ENCODE measurements around the gene AQP10. TPM values are rescaled to one million over a fixed set of nuclear protein-coding genes. Genes with fewer than 3 reads are reported as not detected.
A peak's percentile ranks its signal among the peaks of the same experiment; 100 is the strongest.
"Not testable (repeated sequence)": the region's sequence is repeated elsewhere in the genome, so short reads cannot be mapped to it uniquely, and the experiment has no call there.

AQP10 gene
- total RNA-seq, 2 experiments from 2014 or later, result not detected

DNA sequence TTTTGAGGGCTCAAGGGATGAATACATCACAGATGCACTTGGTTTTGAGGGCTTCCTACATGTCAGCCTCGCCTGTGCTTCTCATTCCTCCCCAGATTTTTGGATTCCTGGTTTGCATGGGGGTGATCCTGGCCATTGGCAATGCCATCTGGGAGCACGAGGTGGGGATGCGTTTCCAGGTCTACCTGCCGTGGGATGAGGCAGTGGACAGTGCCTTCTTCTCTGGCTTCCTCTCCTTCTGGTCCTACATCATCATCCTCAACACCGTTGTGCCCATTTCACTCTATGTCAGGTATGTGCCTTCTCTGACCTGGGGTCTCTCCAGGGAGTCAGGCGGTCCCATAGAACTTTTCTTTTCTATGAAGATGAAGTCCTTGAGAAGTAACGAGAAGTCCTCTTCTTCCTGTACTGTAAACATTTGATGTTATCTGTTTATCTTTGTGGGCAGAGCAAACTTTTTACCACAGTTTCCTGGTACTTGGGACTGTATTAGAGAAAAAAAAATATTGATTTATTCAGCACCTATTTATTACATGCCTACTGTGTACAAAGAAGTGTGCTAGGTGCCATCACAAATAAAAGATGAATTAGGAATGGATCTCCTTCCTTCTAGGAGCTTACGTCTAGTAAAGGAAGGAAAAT lies 16.5 kb downstream of the AQP10 start:
- H3K9me3 Mint-ChIP-seq (ENCODE audit: low read depth), result no peaks in the 10 kb centered on the region
- peak overlapping the region; percentile 66 for H3K4me3 Mint-ChIP-seq
- H3K27me3 Mint-ChIP-seq, result no peaks in the 10 kb centered on the region
- ATAC-seq (peak; percentile 32), DNase-seq (peak; percentile 41)
- peaks cover 63% of the 10 kb centered on the region for H3K36me3 Mint-ChIP-seq
- CTCF ChIA-PET, result interaction anchor here (0.8 to 15.3 kb wide), 6 partner anchors 10 to 209 kb away, joined by 3 to 292 read pairs (median 14); partner anchors contain the start of genes AQP10, ATP8B2 and HAX1
- H3K27ac Mint-ChIP-seq, result peak overlapping the region; percentile 78
- H3K4me1 Mint-ChIP-seq, result peaks cover 61% of the 10 kb centered on the region

DNA sequence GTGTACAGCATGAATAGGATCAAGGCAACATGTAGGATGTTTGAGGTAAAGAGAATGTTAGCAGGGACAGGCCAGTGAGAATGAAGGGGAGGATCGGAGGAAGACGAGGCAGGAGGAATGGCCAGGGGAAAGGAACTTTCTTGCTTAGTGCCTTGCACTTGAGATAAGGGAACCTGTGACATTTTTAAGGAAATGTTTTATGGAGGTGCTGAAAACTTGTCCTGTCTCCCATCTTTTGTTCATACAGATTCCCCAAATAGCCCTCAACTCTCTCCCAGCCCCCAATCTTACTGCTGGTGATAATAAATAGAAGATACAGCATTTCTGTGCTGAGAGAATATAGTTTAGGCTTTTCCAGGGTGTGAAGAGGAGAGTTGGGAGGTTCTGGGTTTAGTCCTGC lies 18.0 kb downstream of the AQP10 start:
- Mint-ChIP-seq H3K4me1 (peaks cover 74% of the 10 kb centered on the region), H3K27ac (no peak overlapping the region), H3K4me3 (no peak overlapping the region), H3K9me3 (ENCODE audit: low read depth) (no peaks in the 10 kb centered on the region), H3K27me3 (no peaks in the 10 kb centered on the region), H3K36me3 (peaks cover 67% of the 10 kb centered on the region)
- no peak for ATAC-seq
- DNase-seq, result no peak
- CTCF ChIA-PET, result interaction anchor here (4.7 to 16.1 kb wide), 3 partner anchors 8 to 14 kb away, joined by 134 to 292 read pairs (median 292); partner anchors contain the start of genes AQP10 and ATP8B2

DNA sequence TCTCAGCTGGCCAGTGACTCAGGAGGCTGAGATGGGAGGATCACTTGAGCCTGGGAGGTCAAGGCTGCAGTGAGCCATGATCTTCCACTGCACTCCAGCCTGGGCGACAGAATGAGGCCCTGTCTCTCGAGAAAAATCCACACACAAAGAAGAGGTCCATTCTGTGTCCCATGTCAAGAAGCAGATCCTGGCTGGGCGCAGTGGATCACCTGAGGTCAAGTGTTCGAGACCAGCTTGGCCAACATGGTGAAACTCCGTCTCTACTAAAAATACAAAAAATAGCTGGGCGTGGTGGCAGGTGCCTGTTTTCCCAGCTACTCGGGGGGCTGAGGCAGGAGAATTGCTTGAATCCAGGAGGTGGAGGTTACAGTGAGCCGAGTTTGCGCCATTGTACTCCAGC lies 20.5 kb downstream of the AQP10 start:
- H3K36me3 Mint-ChIP-seq, result peaks cover 76% of the 10 kb centered on the region
- peaks cover 79% of the 10 kb centered on the region for H3K4me1 Mint-ChIP-seq
- not testable (repeated sequence) for H3K27me3 Mint-ChIP-seq; H3K27ac Mint-ChIP-seq; H3K9me3 Mint-ChIP-seq (ENCODE audit: low read depth); H3K4me3 Mint-ChIP-seq; ATAC-seq; DNase-seq
- CTCF ChIA-PET, result interaction anchor here (16.1 kb wide), 1 partner anchor 10 kb away, joined by 292 read pairs; the partner anchor contains the start of gene ATP8B2

DNA sequence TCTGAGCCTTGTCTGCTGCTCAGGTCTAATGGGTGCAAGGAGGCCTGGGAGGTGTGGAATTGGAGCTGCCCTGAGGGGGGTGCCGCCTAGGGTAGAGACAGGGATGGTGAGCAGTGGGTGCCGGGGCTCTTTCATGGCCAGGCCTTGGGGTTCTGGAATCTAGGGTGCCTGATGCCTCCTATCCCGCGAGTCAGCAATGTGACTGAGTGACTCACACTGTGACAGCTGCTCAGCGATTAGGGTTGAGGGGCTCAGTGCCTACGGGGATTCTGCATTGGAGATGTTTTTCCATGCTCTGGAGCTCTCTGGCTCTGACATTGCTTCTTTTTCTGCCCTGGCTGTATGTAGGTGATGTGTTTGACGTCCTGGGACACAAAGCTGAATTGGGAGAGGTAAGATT lies 21.2 kb downstream of the AQP10 start:
- DNase-seq (peak; percentile 41), ATAC-seq (no peak)
- Mint-ChIP-seq H3K4me1 (peaks cover 82% of the 10 kb centered on the region), H3K9me3 (ENCODE audit: low read depth) (no peaks in the 10 kb centered on the region), H3K27me3 (no peaks in the 10 kb centered on the region), H3K36me3 (peaks cover 79% of the 10 kb centered on the region), H3K4me3 (peak overlapping the region; percentile 57), H3K27ac (peak overlapping the region; percentile 87)
- CTCF ChIA-PET, result interaction anchor here (0.9 to 16.1 kb wide), 2 partner anchors 11 to 25 kb away, joined by 3 to 292 read pairs; partner anchors contain the start of gene ATP8B2

DNA sequence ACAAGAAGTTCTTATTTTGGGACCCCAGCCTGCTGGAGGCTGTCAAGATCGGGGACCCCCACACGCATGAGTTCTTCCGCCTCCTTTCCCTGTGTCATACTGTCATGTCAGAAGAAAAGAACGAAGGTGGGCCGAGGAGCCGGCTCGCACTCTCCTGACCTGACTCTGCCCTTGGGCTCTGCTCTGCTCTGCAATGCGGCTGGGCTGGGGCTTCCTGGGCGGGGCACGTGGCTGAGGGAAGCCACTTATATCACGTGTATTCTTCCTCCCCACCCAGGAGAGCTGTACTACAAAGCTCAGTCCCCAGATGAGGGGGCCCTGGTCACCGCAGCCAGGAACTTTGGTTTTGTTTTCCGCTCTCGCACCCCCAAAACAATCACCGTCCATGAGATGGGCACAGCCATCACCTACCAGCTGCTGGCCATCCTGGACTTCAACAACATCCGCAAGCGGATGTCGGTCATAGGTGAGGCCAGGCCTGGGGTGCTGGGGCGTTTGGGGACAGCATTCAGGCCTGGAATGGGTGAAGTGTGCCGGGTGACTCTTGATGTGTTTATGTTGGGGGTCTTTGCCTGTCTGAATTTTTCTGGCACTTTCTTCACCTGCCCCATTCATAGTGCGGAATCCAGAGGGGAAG lies 22.1 kb downstream of the AQP10 start:
- CTCF ChIA-PET, result interaction anchor here (0.7 to 16.1 kb wide), 9 partner anchors 10 to 204 kb away, joined by 3 to 292 read pairs (median 3); partner anchors contain the start of genes ATP8B2 and HAX1
- Mint-ChIP-seq H3K4me1 (peaks cover 76% of the 10 kb centered on the region), H3K27ac (peak overlapping the region; percentile 87), H3K27me3 (no peaks in the 10 kb centered on the region), H3K9me3 (ENCODE audit: low read depth) (no peaks in the 10 kb centered on the region), H3K4me3 (peak overlapping the region; percentile 57), H3K36me3 (peaks cover 76% of the 10 kb centered on the region)
- DNase-seq (peak; percentile 93), ATAC-seq (peak; percentile 96)

DNA sequence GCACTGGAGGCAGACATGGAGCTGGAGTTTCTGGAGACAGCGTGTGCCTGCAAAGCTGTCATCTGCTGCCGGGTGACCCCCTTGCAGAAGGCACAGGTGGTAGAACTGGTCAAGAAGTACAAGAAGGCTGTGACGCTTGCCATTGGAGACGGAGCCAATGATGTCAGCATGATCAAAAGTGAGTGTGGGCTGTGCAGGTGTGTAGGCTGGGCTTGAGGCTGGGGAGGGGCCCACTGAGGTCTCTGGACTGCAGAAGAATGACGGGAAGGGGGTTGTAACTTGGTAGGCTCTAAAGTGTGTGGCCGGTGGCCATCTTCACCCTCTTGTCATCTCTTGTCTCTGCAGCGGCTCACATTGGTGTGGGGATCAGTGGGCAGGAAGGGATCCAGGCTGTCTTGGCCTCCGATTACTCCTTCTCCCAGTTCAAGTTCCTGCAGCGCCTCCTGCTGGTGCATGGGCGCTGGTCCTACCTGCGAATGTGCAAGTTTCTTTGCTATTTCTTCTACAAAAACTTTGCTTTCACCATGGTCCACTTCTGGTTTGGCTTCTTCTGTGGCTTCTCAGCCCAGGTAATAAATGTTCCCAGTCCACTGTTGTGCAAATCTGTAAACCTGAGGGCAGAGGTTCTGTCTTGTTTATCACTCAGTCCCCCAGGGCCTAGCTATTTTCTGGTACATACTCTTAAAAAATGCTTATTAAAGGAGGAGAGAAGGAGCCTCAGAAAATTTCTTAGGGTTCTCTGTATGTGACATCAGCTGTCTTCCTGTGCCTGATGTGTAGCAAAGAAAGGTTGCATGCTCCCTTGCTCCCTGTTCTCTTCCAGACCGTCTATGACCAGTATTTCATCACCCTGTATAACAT lies 24.3 kb downstream of the AQP10 start:
- H3K36me3 Mint-ChIP-seq, result peaks cover 71% of the 10 kb centered on the region
- H3K4me1 Mint-ChIP-seq, result peaks cover 65% of the 10 kb centered on the region
- H3K9me3 Mint-ChIP-seq (ENCODE audit: low read depth), result no peaks in the 10 kb centered on the region
- H3K27me3 Mint-ChIP-seq, result no peaks in the 10 kb centered on the region
- no peak overlapping the region for H3K4me3 Mint-ChIP-seq
- ATAC-seq (peak; percentile 24), DNase-seq (peak; percentile 84)
- CTCF ChIA-PET, result interaction anchor here (0.7 to 16.1 kb wide), 14 partner anchors 9 to 378 kb away, joined by 3 to 292 read pairs (median 4); partner anchors contain the start of genes ATP8B2, CREB3L4 and HAX1
- H3K27ac Mint-ChIP-seq, result peak overlapping the region; percentile 58

DNA sequence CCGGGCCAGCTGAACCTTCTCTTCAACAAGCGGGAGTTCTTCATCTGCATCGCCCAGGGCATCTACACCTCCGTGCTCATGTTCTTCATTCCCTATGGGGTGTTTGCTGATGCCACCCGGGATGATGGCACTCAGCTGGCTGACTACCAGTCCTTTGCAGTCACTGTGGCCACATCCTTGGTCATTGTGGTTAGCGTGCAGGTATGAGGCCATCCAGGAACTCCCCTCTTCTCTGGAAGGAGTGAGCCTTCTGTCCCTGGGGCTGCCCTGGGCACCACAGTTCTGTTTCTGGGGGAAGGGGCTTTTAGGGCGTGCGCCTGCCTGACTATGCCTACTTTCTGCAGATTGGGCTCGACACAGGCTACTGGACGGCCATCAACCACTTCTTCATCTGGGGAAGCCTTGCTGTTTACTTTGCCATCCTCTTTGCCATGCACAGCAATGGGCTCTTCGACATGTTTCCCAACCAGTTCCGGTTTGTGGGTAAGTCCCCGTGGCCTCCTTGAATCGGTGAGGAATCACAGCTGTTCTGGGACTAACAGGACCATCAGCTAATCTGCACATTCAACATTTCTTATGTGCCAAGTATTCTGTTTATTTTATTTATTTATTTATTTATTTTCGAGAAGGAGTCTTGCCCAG lies 25.5 kb downstream of the AQP10 start:
- Mint-ChIP-seq H3K27me3 (no peaks in the 10 kb centered on the region), H3K27ac (no peak overlapping the region), H3K9me3 (ENCODE audit: low read depth) (no peaks in the 10 kb centered on the region), H3K4me1 (peaks cover 54% of the 10 kb centered on the region), H3K36me3 (peaks cover 59% of the 10 kb centered on the region), H3K4me3 (no peak overlapping the region)
- DNase-seq, result no peak
- ATAC-seq, result no peak
- CTCF ChIA-PET, result interaction anchor here (1.1 to 16.1 kb wide), 5 partner anchors 15 to 147 kb away, joined by 3 to 292 read pairs (median 4); partner anchors contain the start of gene ATP8B2

DNA sequence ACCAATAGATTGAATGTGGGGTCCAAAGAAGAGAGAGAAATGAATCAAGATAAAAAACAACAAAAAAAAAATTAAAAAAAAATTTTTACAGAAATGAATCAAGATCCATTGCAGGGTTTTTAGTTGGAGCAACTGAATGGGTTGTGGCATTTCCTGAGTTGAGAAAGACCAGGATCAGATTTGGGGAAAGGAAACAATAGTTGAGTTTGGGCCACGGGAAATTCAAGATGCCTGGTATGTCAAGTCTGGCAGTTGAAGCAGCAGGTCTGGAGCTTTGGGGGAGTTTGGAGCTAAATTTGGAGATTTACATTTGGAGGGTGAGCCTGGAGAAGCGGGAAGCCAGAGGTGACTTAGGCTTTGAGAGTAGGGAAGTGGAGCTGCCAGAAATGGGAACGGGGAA lies 27.1 kb downstream of the AQP10 start:
- Mint-ChIP-seq H3K4me1 (peaks cover 49% of the 10 kb centered on the region), H3K27ac (no peak overlapping the region), H3K4me3 (no peak overlapping the region), H3K27me3 (peaks cover 8% of the 10 kb centered on the region), H3K9me3 (ENCODE audit: low read depth) (no peaks in the 10 kb centered on the region), H3K36me3 (peaks cover 48% of the 10 kb centered on the region)
- CTCF ChIA-PET, result interaction anchor here (16.1 kb wide), 1 partner anchor 17 kb away, joined by 292 read pairs; the partner anchor contains the start of gene ATP8B2
- ATAC-seq (no peak), DNase-seq (no peak)

DNA sequence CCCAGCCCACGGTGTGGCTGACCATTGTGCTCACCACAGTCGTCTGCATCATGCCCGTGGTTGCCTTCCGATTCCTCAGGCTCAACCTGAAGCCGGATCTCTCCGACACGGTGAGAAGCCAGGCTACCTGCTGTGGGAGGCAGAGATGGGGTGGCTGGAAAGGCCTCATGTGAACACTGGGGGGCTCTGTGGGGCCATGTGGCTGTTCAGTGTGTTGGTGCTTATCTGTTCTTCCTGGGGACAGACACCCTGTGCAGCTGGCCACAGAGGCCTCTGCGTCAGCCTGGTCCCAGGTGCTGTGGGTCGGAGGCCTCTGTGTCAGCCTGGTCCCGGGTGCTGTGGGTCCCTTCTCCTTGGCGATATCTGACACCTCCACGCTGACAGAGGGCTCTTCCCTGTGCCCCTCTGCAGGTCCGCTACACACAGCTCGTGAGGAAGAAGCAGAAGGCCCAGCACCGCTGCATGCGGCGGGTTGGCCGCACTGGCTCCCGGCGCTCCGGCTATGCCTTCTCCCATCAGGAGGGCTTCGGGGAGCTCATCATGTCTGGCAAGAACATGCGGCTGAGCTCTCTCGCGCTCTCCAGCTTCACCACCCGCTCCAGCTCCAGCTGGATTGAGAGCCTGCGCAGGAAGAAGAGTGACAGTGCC lies 27.7 kb downstream of the AQP10 start:
- H3K4me1 Mint-ChIP-seq, result peaks cover 49% of the 10 kb centered on the region
- no peaks in the 10 kb centered on the region for H3K9me3 Mint-ChIP-seq (ENCODE audit: low read depth)
- H3K27ac Mint-ChIP-seq, result no peak overlapping the region
- no peak for DNase-seq
- H3K27me3 Mint-ChIP-seq, result peaks cover 12% of the 10 kb centered on the region
- no peak overlapping the region for H3K4me3 Mint-ChIP-seq
- H3K36me3 Mint-ChIP-seq, result peaks cover 42% of the 10 kb centered on the region
- CTCF ChIA-PET, result interaction anchor here (16.1 kb wide), 1 partner anchor 17 kb away, joined by 292 read pairs; the partner anchor contains the start of gene ATP8B2
- ATAC-seq, result no peak

DNA sequence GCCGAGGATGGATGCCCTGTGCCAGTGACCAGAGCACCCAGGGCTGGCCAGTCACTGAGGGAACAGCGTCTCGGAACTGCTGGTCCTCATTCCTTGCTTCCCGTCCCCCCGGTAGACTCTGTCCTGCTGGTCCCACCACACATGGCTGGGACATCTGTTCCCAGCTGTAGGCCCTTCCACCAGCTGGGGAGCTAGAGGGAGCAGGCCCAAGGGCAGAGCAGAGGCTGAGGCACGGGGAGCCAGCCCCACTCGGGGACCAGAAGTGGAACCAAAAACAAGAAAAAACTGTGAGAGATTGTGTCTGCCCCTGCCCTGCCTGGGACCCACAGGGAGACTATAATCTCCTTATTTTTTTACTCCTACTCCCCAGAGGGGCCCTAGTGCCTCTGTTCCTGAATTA lies 28.2 kb downstream of the AQP10 start:
- CTCF ChIA-PET, result interaction anchor here (16.1 kb wide), 1 partner anchor 18 kb away, joined by 292 read pairs; the partner anchor contains the start of gene ATP8B2
- Mint-ChIP-seq H3K9me3 (ENCODE audit: low read depth) (no peaks in the 10 kb centered on the region), H3K36me3 (peaks cover 37% of the 10 kb centered on the region), H3K4me1 (peaks cover 48% of the 10 kb centered on the region), H3K4me3 (no peak overlapping the region), H3K27ac (no peak overlapping the region), H3K27me3 (peaks cover 18% of the 10 kb centered on the region)
- no peak for ATAC-seq
- DNase-seq, result no peak

DNA sequence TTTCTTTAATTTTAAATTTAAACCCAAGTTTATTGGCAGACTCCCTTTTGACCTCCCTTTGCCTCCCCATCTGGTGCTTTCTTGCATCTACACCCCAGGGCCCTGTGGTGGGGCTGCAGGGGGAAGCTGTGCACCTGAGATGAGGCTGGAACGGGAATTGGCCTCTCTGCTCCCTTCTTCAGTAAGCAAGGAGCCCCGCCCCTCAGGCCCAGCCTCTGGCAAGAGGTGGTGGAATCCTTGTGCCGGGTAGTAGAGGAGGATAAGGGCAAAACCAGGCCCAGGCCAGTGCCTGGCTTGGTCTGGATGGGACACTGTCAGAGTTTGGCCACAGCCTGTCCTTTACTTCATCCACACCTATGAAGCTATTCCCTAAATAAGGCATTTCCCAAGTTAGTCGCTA lies 29.5 kb downstream of the AQP10 start:
- H3K27me3 Mint-ChIP-seq, result peaks cover 19% of the 10 kb centered on the region
- H3K4me1 Mint-ChIP-seq, result peaks cover 38% of the 10 kb centered on the region
- no peak overlapping the region for H3K4me3 Mint-ChIP-seq
- peaks cover 27% of the 10 kb centered on the region for H3K36me3 Mint-ChIP-seq
- H3K9me3 Mint-ChIP-seq (ENCODE audit: low read depth), result no peaks in the 10 kb centered on the region
- no peak for DNase-seq
- CTCF ChIA-PET, result interaction anchor here (1.3 to 16.1 kb wide), 3 partner anchors 19 to 74 kb away, joined by 3 to 292 read pairs (median 4); partner anchors contain the start of gene ATP8B2
- no peak for ATAC-seq
- no peak overlapping the region for H3K27ac Mint-ChIP-seq
